Ramos (cell line): ENCODE data around the gene RNF40.

ENCODE experiments used
- in situ Hi-C: fragments of 300-500 bp; cut with MboI; formaldehyde crosslinking; loops from one replicate; pipeline ENCODE4 v1.14.3; 2022; ENCODE audit warnings: low sequenced_read_pairs; ENCODE audit not compliant: unreplicated experiment

Gene RNF40

GRCh38 chr16:30760001-30760559 is 2.0 kb upstream of the RNF40 start:
- in situ Hi-C loops: no loop called here

DNA sequence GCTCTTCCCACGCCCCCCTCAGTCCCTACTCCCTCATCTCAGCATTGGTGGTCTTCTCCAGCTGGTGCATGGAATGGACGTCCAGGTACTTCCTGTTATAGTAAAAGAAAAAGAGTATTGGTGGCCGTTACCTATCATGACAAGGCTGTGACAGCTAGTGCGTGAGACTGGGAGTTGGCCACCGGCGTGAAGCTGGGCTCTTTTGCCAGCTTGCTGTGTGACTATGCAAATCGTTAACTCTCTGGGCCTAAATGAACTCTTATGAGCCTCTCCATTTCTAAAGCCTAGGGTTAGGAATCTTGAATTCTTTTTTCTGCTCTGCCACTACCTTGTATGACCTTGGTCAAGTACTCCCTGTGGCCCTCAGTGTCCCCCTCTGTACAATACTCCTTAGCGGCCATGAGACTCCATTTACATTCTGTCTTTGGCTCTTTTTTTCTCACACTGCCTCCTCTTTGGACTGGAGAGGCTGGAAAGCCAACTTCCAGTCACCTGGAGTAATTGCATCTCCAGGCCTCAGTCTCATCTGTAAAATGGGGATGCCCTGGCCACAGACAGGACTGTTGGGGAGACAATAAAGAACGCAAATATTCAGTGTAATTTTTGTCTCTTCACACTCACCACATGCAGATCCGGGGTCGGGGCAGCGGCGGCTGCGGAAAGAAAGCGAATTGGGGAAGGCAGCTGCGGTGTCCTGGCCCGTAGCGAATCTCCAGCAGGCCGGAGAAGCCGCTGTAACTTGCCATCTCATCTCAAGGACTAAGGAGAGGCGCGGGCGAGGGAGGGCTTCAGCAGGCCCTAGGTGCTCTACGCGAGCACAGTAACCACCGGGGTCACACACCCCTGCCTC is 1.3 kb upstream of the RNF40 start:
- in situ Hi-C loops: no loop called here

DNA sequence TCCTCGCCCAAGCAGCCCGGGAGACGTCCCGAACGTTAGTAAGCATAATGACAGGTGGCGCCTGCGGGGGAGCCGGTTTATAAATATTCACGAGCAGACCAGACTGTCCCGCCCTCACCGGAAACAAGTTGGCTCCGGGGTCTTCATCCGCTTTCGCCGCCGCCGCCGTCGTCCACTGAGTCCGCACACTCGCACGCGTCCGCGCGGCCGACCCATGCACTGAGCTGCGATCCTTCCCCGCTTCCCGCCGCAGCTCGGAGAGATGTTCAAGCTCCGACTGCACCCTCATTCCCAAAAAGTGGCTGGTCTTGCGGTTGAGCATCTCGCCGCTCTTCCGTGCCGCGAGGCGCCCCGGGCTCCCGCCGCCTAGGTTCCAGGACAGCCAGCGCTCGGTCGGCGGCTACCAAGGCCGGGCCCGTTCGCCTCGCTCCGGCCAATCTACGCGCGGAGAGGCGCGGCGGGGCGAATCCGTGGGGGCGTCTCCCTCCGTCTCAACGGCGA is 645 bp upstream of the RNF40 start:
- in situ Hi-C loops: no loop called here

GRCh38 chr16:30762991-30763725 is 1.0 kb downstream of the RNF40 start:
- in situ Hi-C loops: no loop called here

- in situ Hi-C loops: no loop called here
These were observed 2.0 kb downstream of the RNF40 start for GRCh38 chr16:30764086-30764485.

- in situ Hi-C loops: loop anchor here (5.0 kb wide), 1 partner anchor 42 kb away; no protein-coding TSS in a partner anchor
These were observed 2.8 kb downstream of the RNF40 start for GRCh38 chr16:30764816-30765465.

- in situ Hi-C loops: loop anchor here (5.0 kb wide), 1 partner anchor 41 kb away; no protein-coding TSS in a partner anchor
These were observed 4.2 kb downstream of the RNF40 start for GRCh38 chr16:30766206-30766932.

- in situ Hi-C loops: loop anchor here (5.0 kb wide), 1 partner anchor 40 kb away; no protein-coding TSS in a partner anchor
These were observed 4.8 kb downstream of the RNF40 start for GRCh38 chr16:30766933-30767284.

DNA sequence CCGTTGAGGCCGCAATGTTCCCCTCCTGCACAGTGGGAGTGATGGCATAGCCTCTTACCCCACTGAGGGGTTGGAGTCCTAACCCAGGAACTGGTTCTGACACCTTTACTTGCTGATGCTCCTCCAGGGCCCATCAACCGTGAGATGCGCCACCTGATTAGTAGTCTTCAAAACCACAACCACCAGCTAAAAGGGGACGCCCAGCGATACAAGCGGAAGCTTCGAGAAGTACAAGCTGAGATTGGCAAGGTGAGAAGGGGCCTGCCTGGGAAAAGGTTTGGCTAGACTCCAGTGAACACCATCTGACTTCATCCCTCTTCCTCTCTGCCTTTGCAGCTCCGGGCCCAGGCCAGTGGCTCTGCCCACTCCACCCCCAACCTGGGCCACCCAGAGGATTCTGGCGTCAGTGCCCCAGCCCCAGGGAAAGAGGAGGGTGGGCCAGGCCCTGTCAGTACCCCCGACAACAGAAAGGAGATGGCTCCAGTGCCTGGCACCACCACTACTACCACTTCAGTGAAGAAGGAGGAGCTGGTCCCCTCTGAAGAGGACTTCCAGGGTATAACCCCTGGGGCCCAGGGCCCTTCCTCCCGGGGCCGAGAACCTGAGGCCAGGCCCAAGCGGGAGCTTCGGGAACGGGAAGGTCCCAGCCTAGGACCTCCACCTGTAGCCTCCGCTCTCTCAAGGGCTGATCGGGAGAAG is 5.8 kb downstream of the RNF40 start:
- in situ Hi-C loops: loop anchor here (5.0 kb wide), 1 partner anchor 39 kb away; no protein-coding TSS in a partner anchor

GRCh38 chr16:30768583-30769181 is 6.6 kb downstream of the RNF40 start:
- in situ Hi-C loops: loop anchor here (5.0 kb wide), 1 partner anchor 39 kb away; no protein-coding TSS in a partner anchor

GRCh38 chr16:30769379-30770089 is 7.4 kb downstream of the RNF40 start:
- in situ Hi-C loops: loop anchor here (5.0 kb wide), 1 partner anchor 38 kb away; no protein-coding TSS in a partner anchor

GRCh38 chr16:30771726-30772125 is 9.6 kb downstream of the RNF40 start:
- in situ Hi-C loops: no loop called here

DNA sequence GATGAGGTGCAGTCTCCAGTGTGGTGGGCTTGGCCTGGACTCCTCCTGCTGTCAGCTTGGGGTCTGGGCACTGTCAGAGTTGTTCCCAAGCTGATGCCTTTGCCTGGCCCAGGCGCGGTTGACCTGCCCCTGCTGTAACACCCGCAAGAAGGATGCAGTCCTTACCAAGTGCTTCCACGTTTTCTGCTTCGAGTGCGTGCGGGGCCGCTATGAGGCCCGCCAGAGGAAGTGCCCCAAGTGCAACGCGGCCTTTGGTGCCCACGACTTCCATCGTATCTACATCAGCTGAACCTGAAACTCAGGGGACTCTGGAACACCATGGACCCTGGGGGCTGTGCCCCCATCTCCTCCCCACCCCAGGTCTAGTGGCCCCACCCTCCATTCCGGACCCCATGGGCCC is 11.7 kb downstream of the RNF40 start:
- in situ Hi-C loops: no loop called here

GRCh38 chr16:30774367-30775130 is 12.4 kb downstream of the RNF40 start:
- in situ Hi-C loops: no loop called here

DNA sequence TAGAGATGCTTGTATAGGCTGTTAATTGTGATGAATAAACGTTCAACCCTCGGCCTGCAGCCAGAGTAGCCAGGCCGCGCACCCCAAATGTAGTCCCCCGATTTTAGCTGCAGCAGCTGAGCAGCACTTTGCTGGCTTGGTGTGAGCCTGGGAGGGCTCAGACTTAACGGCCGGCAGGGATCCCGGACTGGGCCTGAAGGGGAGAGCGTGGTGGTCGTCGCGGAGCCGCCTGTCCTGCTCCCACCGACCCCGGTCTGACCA is 12.9 kb downstream of the RNF40 start:
- in situ Hi-C loops: no loop called here

DNA sequence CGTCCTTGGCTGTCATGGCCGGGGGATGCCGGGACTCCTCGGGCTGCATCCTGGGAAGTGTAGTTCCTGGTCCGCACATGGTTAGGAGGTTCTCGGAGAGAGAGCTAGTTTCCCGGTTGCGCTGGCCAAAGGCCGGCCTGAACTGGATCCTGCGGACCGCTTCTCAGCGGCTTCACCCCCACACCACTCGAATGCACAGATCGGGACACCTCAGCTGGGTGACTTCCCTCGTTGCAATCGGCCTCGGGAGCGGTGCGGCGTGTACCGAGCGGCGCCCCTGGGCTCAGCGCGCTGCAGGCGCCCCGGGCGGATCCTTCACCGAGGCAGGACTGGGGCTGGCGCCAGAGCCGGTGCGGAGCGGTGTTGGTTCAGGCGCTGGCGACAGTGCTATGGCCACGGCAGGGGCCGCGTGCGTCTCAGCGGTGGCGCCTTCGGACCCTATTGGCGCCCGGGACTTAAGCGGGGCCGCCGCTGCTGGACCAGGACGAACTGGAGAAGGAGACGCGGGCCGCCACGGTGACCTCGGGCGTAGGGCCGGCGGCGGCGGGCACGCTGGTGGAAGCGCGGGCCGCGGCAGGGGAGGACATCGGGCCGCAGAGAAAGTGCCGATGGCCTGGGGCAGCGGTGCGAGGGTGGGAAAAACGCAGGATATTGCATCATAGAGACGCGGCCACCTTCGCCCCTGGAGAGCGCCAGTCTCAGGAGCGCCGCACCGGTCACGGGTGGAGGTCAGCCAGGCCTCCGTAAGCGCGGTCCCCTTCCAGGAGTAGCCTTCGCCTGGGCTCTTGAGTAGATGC is 13.5 kb downstream of the RNF40 start:
- in situ Hi-C loops: no loop called here
